Measurements from ENCODE around the gene EFNA3. TPM values are rescaled to one million over a fixed set of nuclear protein-coding genes. Genes with fewer than 3 reads are reported as not detected.

Gene EFNA3
- total and polyA plus RNA-seq, 2 experiments from 2014 or later, result 2.7 to 3.0 TPM

- no peaks in the 10 kb centered on the region for H3K27me3 ChIP-seq (replicated peaks; ENCODE audit: insufficient read depth)
- in situ Hi-C loops (cut with MboI), result no loop called here
- 79 to 80% methylated on average over 14 of the region's 14 CpGs for WGBS, 2 experiments (ENCODE audit: low coverage in 1 of 2, low lambda C conversion rate in 2 of 2, missing lambda C conversion rate in 2 of 2)
Observed at GRCh38 chr1:155040358-155041093, 38.1 kb upstream of the EFNA3 start.

GRCh38 chr1:155042789-155043188 is 35.8 kb upstream of the EFNA3 start:
- no peaks in the 10 kb centered on the region for H3K27me3 ChIP-seq (replicated peaks; ENCODE audit: insufficient read depth)
- WGBS, 2 experiments (ENCODE audit: low coverage in 1 of 2, low lambda C conversion rate in 2 of 2, missing lambda C conversion rate in 2 of 2), result 61 to 72% methylated on average over 3 to 5 of the region's 5 CpGs
- H3K4me3 ChIP-seq, result no peak overlapping the region
- H3K36me3 ChIP-seq (ENCODE audit: low read depth), result no peaks in the 10 kb centered on the region
- H3K79me2 ChIP-seq (ENCODE audit: insufficient read depth), result no peaks in the 10 kb centered on the region
- DNase-seq, result no peak
- H4K20me1 ChIP-seq (ENCODE audit: insufficient read depth), result no peaks in the 10 kb centered on the region
- H2AFZ ChIP-seq, result no peak overlapping the region
- no peaks in the 10 kb centered on the region for H3K9me3 ChIP-seq (ENCODE audit: low read depth)
- H3K9ac ChIP-seq, result no peak overlapping the region
- H3K4me1 ChIP-seq (ENCODE audit: insufficient read depth), result peaks cover 15% of the 10 kb centered on the region
- H3K27ac ChIP-seq, result no peak overlapping the region
- H3K4me2 ChIP-seq (ENCODE audit: unreplicated experiment), result no peak overlapping the region
- no peaks in the 10 kb centered on the region for H3F3A ChIP-seq (ENCODE audit: insufficient read depth)
- in situ Hi-C loops (cut with MboI), result no loop called here
- no peaks in the 10 kb centered on the region for H3K9me2 ChIP-seq (ENCODE audit: insufficient read depth)
- TF ChIP-seq EZH2phosphoT487 (IDR thresholded peaks at IDR 0.05; ENCODE audit: insufficient read depth, low read depth) (no peak), EZH2 (IDR thresholded peaks at IDR 0.05; ENCODE audit: insufficient read depth, poor library complexity, severe bottlenecking) (no peak)

More at GRCh38 chr1:155040358-155041093, 38.1 kb upstream of the EFNA3 start:
- Histone ChIP-seq H3K4me1 (ENCODE audit: insufficient read depth) (peaks cover 15% of the 10 kb centered on the region), H3K4me2 (ENCODE audit: unreplicated experiment) (no peak overlapping the region), H3K79me2 (ENCODE audit: insufficient read depth) (no peaks in the 10 kb centered on the region), H3K36me3 (ENCODE audit: low read depth) (no peaks in the 10 kb centered on the region), H3K9me2 (ENCODE audit: insufficient read depth) (no peaks in the 10 kb centered on the region), H3K9me3 (ENCODE audit: low read depth) (no peaks in the 10 kb centered on the region), H4K20me1 (ENCODE audit: insufficient read depth) (no peaks in the 10 kb centered on the region), H2AFZ (no peak overlapping the region), H3K9ac (no peak overlapping the region), H3K4me3 (no peak overlapping the region), H3K27ac (no peak overlapping the region), H3F3A (ENCODE audit: insufficient read depth) (no peaks in the 10 kb centered on the region)
- TF ChIP-seq EZH2 (IDR thresholded peaks at IDR 0.05; ENCODE audit: insufficient read depth, poor library complexity, severe bottlenecking) (no peak), EZH2phosphoT487 (IDR thresholded peaks at IDR 0.05; ENCODE audit: insufficient read depth, low read depth) (no peak)
- DNase-seq, result no peak

- in situ Hi-C loops (cut with MboI), result no loop called here
- Histone ChIP-seq H3K9me3 (ENCODE audit: low read depth) (no peaks in the 10 kb centered on the region), H3K9me2 (ENCODE audit: insufficient read depth) (no peaks in the 10 kb centered on the region), H3K4me1 (ENCODE audit: insufficient read depth) (peaks cover 14% of the 10 kb centered on the region), H3K79me2 (ENCODE audit: insufficient read depth) (no peaks in the 10 kb centered on the region), H4K20me1 (ENCODE audit: insufficient read depth) (no peaks in the 10 kb centered on the region), H3K9ac (no peak overlapping the region), H3K4me2 (ENCODE audit: unreplicated experiment) (no peak overlapping the region), H3K27ac (no peak overlapping the region), H3K36me3 (ENCODE audit: low read depth) (no peaks in the 10 kb centered on the region), H3F3A (ENCODE audit: insufficient read depth) (no peaks in the 10 kb centered on the region), H3K27me3 (replicated peaks; ENCODE audit: insufficient read depth) (no peaks in the 10 kb centered on the region), H2AFZ (no peak overlapping the region), H3K4me3 (no peak overlapping the region)
- WGBS, 2 experiments (ENCODE audit: low coverage in 1 of 2, low lambda C conversion rate in 2 of 2, missing lambda C conversion rate in 2 of 2), result 82% methylated on average over 12 of the region's 12 CpGs
- DNase-seq, result no peak
- TF ChIP-seq EZH2 (IDR thresholded peaks at IDR 0.05; ENCODE audit: insufficient read depth, poor library complexity, severe bottlenecking) (no peak), EZH2phosphoT487 (IDR thresholded peaks at IDR 0.05; ENCODE audit: insufficient read depth, low read depth) (no peak)
Observed at GRCh38 chr1:155043301-155043702, 35.3 kb upstream of the EFNA3 start.

GRCh38 chr1:155043793-155044192 is 34.8 kb upstream of the EFNA3 start:
- Histone ChIP-seq H3K9me3 (ENCODE audit: low read depth) (no peaks in the 10 kb centered on the region), H3K79me2 (ENCODE audit: insufficient read depth) (no peaks in the 10 kb centered on the region), H3K9me2 (ENCODE audit: insufficient read depth) (no peaks in the 10 kb centered on the region), H3K4me1 (ENCODE audit: insufficient read depth) (peaks cover 9% of the 10 kb centered on the region), H2AFZ (no peak overlapping the region), H3K9ac (no peak overlapping the region), H4K20me1 (ENCODE audit: insufficient read depth) (no peaks in the 10 kb centered on the region), H3K36me3 (ENCODE audit: low read depth) (no peaks in the 10 kb centered on the region), H3K4me3 (no peak overlapping the region), H3K27ac (no peak overlapping the region), H3K4me2 (ENCODE audit: unreplicated experiment) (no peak overlapping the region), H3F3A (ENCODE audit: insufficient read depth) (no peaks in the 10 kb centered on the region), H3K27me3 (replicated peaks; ENCODE audit: insufficient read depth) (no peaks in the 10 kb centered on the region)
- in situ Hi-C loops (cut with MboI), result no loop called here
- no peak for DNase-seq
- no peak for TF ChIP-seq EZH2 (IDR thresholded peaks at IDR 0.05; ENCODE audit: insufficient read depth, poor library complexity, severe bottlenecking)
- TF ChIP-seq EZH2phosphoT487 (IDR thresholded peaks at IDR 0.05; ENCODE audit: insufficient read depth, low read depth), result no peak
- 93 to 97% methylated on average over 3 of the region's 3 CpGs for WGBS, 2 experiments (ENCODE audit: low coverage in 1 of 2, low lambda C conversion rate in 2 of 2, missing lambda C conversion rate in 2 of 2)

Measured in GM23248 (cell line).